HUES48 (cell line): ENCODE results near the gene BORA.
"Not testable (repeated sequence)": the region's sequence is repeated elsewhere in the genome, so short reads cannot be mapped to it uniquely, and the experiment has no call there.

Experiments used
- H3K27ac ChIP-seq: one replicate; pipeline ENCODE4 v1.7.0; 2013; ENCODE audit warnings: low read depth, low read length, inconsistent platforms
- H3K27me3 ChIP-seq: 2 replicates; pipeline ENCODE4 v1.6.1; 2013; ENCODE audit warnings: mild to moderate bottlenecking, low read length; ENCODE audit not compliant: control insufficient read depth, insufficient read depth
- H3K36me3 ChIP-seq: 2 replicates; pipeline ENCODE4 v1.6.1; 2013; ENCODE audit warnings: low read length; ENCODE audit not compliant: control insufficient read depth, insufficient read depth
- H3K4me1 ChIP-seq: 2 replicates; pipeline ENCODE4 v1.6.1; 2013; ENCODE audit warnings: mild to moderate bottlenecking, low read length; ENCODE audit not compliant: control insufficient read depth, insufficient read depth
- H3K4me3 ChIP-seq: 2 replicates; pipeline ENCODE4 v1.5.1; 2013; ENCODE audit warnings: mild to moderate bottlenecking, low read depth, low read length
- H3K9ac ChIP-seq: 2 replicates; pipeline ENCODE4 v1.6.1; 2013; ENCODE audit warnings: mild to moderate bottlenecking, low read depth, low read length, moderate library complexity
- H3K9me3 ChIP-seq: 2 replicates; pipeline ENCODE4 v1.6.1; 2013; ENCODE audit warnings: low read length; ENCODE audit not compliant: control insufficient read depth, insufficient read depth

BORA gene

DNA sequence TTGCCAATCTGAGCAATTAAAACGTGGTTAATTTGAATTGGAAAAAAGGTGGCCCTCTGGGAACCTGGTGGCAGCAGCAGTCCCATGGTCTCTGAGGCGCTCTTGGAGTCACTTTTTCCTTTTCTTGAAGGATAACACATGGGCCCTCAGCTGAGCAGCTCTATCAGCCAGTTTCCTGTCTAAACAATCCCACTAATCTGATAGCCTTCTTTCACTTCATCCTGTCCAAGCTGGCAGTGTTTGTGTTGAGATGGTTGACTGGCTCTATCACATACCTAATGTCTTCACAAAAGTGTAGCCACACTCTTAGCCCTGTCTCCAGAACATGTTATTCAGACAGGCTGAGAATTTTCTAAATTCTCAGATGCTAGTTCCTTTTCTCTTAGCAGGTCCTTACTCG is 10.9 kb upstream of the BORA start:
- Histone ChIP-seq H3K27ac (no peak overlapping the region), H3K4me3 (no peak overlapping the region), H3K9ac (no peak overlapping the region), H3K9me3 (no peaks in the 10 kb centered on the region), H3K36me3 (peaks cover 51% of the 10 kb centered on the region), H3K4me1 (no peaks in the 10 kb centered on the region), H3K27me3 (no peaks in the 10 kb centered on the region)

DNA sequence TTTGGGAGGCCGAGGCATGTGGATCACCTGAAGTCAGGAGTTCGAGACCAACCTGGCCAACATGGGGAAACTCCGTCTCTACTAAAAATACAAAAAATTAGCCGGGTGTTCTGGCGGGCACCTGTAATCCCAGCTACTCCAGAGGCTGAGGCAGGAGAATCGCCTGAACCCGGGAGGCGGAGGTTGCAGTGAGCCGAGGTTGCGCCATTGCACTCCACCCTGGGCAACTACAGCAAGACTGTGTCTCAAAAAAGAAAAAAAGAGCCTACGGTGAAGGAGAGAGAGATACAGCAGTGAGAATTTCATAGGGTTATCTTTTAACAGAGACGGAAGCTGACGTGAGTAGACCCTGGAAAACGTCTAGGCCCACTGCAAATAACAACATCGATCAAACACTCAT is 1.5 kb upstream of the BORA start:
- not testable (repeated sequence) for H3K4me1 ChIP-seq, H3K9me3 ChIP-seq, H3K27ac ChIP-seq, H3K9ac ChIP-seq, H3K27me3 ChIP-seq
- H3K36me3 ChIP-seq: peaks cover 13% of the 10 kb centered on the region
- peak overlapping the region; percentile 98 for H3K4me3 ChIP-seq

DNA sequence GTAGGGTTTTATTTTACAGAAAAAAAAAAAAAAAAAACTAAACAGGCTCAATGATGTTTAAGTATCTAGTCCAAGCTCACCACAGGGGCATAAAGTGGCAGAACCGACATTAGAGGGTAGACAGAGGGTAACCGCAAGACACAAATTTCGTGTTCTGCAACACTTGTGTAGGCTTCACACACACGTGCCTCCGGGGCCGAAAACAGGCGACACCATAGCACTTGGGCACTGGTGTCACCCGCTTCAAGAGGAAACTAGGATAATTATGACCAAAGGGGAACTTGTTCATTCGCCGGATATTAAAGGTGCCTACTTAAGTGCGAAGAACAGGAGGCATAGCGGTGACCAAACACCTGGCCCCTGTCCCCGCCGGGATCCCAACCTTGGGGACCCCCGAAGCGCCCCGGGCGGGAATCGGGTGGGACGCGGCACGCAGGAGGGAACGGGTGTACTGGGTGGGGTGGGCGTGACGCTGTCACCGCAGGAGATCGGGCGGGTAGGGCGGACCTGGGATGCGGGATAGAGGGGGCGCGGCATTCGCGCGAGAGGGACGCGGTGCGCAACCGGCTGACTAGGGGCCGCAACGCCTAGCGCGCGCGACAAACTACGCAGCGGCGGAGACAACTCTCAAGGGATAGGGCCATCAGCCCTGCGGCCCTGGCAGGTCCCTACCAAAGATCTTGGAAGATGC is 852 bp upstream of the BORA start:
- peak overlapping the region; percentile 82 for H3K27ac ChIP-seq

DNA sequence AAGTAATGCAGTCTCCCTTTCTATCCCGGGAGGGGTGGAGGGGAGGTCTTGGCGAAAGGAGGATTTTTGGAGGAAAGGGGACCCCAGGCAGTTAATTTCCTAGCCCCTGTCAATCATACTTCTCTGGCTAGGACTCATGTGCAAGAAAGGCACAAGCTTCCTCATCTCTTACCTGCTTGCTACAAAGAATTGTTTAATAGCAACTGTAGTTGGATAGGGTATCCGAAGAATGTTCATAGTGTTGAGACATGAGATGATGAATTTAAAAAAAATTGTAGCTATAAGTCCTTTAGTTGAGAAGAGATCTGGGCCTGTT is 525 bp downstream of the BORA start:
- H3K27me3 ChIP-seq: no peaks in the 10 kb centered on the region
- no peak overlapping the region; the same call in 1 of the 2 replicates for H3K9ac ChIP-seq
- H3K4me3 ChIP-seq: peak overlapping the region; percentile 98
- no peaks in the 10 kb centered on the region; the same call in 1 of the 2 replicates for H3K4me1 ChIP-seq
- peak overlapping the region; percentile 34 for H3K27ac ChIP-seq
- peaks cover 31% of the 10 kb centered on the region for H3K36me3 ChIP-seq
- no peaks in the 10 kb centered on the region for H3K9me3 ChIP-seq

More for the DNA sequence above, 852 bp upstream of the BORA start:
- Histone ChIP-seq H3K4me1 (no peaks in the 10 kb centered on the region; the same call in 1 of the 2 replicates), H3K9ac (peak overlapping the region; percentile 79), H3K4me3 (peak overlapping the region; percentile 98), H3K27me3 (no peaks in the 10 kb centered on the region), H3K9me3 (no peaks in the 10 kb centered on the region), H3K36me3 (peaks cover 20% of the 10 kb centered on the region)

DNA sequence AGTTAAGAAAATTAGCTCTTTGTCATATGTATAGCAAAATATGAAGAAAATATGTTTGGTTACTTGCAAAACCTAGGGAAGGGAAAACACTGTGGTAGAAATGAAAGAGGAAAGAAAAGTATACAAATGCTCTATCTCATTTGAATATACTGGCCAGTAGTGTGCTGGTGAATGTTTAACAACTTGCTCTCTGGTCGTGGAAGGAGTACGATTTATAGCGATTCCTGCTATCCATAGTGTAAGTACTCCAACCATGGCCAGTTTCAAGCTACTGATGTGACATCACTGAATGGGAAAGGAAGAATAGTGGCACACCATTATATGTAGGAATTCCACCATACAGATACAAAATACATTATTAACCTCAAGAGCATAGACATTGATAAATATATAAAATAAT is 9.3 kb downstream of the BORA start:
- H3K36me3 ChIP-seq: peaks cover 78% of the 10 kb centered on the region

DNA sequence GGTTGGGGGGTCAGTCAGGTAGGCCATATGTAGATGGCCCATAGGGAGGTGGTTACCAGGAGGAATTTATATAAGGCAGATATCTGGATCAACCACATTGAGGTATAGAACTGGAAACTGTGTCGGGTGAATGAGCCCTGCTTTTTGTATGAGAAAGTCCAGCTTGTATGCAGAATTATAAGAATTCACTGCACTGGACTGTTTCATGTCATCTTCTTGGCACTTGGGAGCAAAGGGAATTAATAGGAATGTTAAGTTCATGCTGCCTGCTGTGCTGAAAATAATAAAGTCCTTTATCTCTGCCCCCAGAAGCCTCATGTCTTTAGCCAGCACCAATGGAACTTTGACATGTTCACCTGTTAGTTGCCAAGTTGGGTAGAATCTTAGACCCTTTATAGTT is 12.3 kb downstream of the BORA start:
- Histone ChIP-seq H3K4me1 (no peaks in the 10 kb centered on the region), H3K9ac (no peak overlapping the region), H3K27me3 (no peaks in the 10 kb centered on the region), H3K9me3 (no peaks in the 10 kb centered on the region), H3K36me3 (peaks cover 83% of the 10 kb centered on the region), H3K4me3 (no peak overlapping the region), H3K27ac (no peak overlapping the region)

More for the DNA sequence above, 9.3 kb downstream of the BORA start:
- no peaks in the 10 kb centered on the region for H3K27me3 ChIP-seq
- no peak overlapping the region for H3K27ac ChIP-seq
- no peaks in the 10 kb centered on the region for H3K4me1 ChIP-seq
- H3K4me3 ChIP-seq: no peak overlapping the region
- no peaks in the 10 kb centered on the region for H3K9me3 ChIP-seq
- no peak overlapping the region for H3K9ac ChIP-seq

DNA sequence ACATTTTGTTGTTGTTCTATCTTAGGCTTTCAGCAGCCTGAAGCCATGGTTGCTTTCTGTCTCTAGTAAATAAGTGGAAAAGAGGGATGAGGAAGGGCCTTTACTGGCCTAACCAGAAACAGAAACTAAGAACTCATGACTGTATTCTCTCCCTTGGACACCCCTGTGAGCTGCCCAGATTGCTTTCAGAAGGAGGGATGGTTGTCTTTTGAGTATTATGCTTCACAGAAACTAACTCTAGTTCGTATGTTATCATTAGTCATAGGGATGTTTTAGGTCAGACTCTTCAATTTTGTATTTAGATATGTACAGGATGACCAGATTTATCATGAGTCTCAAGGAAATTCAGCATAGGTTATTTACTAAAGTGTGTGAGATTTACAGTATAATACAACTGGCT is 17.5 kb downstream of the BORA start:
- Histone ChIP-seq H3K9me3 (no peaks in the 10 kb centered on the region), H3K4me3 (no peak overlapping the region), H3K27me3 (no peaks in the 10 kb centered on the region), H3K27ac (no peak overlapping the region), H3K4me1 (no peaks in the 10 kb centered on the region), H3K9ac (no peak overlapping the region), H3K36me3 (peaks cover 90% of the 10 kb centered on the region)

DNA sequence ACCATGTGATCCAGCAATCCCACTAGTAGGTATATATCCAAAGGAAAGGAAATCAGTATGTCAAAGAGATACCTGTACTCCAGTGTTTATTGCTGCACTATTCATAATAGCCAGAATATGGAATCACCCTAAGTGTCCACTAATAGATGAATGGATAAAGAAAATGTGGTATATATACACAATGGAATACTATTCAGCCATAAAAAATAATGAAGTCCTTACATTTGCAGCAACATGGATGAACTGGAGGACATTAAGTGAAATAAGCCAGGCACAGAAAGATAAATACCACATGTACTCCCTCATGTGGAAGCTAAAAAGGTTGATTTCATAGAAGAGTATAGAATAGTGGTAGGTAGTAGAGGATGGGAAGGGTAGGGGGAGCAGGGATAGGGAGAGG is 23.5 kb downstream of the BORA start:
- H3K36me3 ChIP-seq: peaks cover 97% of the 10 kb centered on the region
- H3K4me3 ChIP-seq: no peak overlapping the region
- no peaks in the 10 kb centered on the region for H3K27me3 ChIP-seq
- no peaks in the 10 kb centered on the region for H3K4me1 ChIP-seq
- H3K9me3 ChIP-seq: no peaks in the 10 kb centered on the region
- H3K9ac ChIP-seq: no peak overlapping the region
- no peak overlapping the region for H3K27ac ChIP-seq

DNA sequence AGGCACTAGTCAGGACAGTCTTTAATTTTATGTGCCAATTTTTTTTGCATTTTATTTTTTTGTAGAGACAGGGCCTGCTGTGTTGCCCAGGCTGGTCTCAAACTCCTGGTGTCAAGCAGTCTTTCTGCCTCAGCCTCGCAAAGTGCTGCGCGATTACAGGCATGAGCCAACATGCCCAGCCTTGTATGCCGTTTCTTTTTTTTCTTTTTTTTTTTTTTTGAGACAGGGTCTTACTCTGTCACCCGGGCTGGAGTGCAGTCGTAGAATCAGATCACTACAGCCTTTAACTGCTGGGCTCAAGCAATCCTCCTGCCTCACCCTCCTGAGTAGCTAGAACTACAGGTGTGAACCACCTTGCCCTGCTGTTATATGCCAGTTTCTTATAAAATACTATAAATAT is 26.4 kb downstream of the BORA start:
- Histone ChIP-seq H3K36me3 (peaks cover 97% of the 10 kb centered on the region), H3K4me1 (no peaks in the 10 kb centered on the region), H3K9me3 (no peaks in the 10 kb centered on the region), H3K27ac (no peak overlapping the region), H3K27me3 (no peaks in the 10 kb centered on the region), H3K9ac (no peak overlapping the region), H3K4me3 (no peak overlapping the region)

DNA sequence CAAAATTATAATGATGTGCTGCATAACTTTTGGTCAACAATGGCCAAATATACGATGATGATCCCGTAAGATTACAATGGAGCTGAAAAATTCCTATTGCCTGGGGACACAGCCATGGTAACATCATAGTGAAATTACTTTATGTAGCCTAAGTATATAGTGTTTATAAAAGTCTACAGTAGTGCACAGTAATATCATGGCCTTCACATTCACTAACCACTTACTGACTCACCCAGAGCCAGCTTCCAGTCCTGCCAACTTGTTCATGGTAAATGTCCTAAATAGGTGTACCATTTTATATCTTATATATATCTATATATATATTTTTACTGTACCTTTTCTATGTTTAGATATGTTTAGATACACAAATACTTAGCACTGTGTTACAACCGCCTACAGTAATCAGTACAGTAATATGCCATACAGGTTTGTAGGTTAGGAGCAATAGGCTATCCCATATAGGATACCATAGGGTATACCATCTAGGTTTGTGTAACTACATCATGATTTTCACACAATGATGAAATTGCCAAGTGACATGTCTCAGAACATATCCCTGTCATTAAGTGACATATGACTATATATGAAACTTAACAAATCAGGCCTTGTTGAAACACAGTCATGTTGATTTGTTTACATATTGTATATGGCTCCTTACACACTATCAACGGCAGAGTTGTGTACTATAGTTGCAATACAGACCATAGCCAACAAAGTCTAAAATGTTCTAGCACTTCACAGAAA is 30.2 kb downstream of the BORA start:
- no peaks in the 10 kb centered on the region for H3K4me1 ChIP-seq
- no peak overlapping the region for H3K27ac ChIP-seq
- H3K36me3 ChIP-seq: peaks cover 100% of the 10 kb centered on the region
- no peaks in the 10 kb centered on the region for H3K9me3 ChIP-seq
- no peaks in the 10 kb centered on the region for H3K27me3 ChIP-seq
- H3K9ac ChIP-seq: no peak overlapping the region
- H3K4me3 ChIP-seq: no peak overlapping the region

DNA sequence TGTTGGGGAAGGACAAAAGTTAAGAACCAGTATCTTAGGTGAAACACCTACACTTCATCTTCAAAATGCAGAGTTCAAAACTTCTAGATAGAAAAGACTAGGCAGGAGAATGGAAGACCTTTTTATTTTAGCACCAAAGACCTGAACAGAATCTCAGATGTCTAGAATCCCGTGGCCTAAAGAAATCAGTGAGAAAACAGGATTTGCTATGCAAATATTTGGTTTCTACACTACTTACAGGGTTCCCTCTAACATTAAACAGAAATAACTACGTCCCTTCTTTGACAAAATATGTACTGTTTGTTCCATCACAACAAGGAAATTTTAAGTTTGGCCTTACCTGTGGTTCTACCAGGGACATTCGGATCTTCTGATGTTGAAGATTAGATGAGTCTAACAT is 32.5 kb downstream of the BORA start:
- Histone ChIP-seq H3K27ac (no peak overlapping the region), H3K4me1 (no peaks in the 10 kb centered on the region), H3K36me3 (peaks cover 100% of the 10 kb centered on the region), H3K9me3 (no peaks in the 10 kb centered on the region), H3K4me3 (no peak overlapping the region), H3K27me3 (no peaks in the 10 kb centered on the region), H3K9ac (no peak overlapping the region)
